Measurements from ENCODE around the gene SENP5.

- no peak for TF ChIP-seq CTCF (IDR thresholded peaks at IDR 0.05; ENCODE audit: low read length)
- no peak for TF ChIP-seq EZH2phosphoT487 (IDR thresholded peaks at IDR 0.05; ENCODE audit: low read length)
- no peak for TF ChIP-seq EZH2 (optimal IDR thresholded peaks at IDR 0.05; ENCODE audit: low read depth, low read length)
Measured at GRCh38 chr3:196918968-196919367, 51.2 kb downstream of the SENP5 start.

Data from MM.1S (cell line).